Measurements from ENCODE around the gene SOX5.

Gene SOX5

DNA sequence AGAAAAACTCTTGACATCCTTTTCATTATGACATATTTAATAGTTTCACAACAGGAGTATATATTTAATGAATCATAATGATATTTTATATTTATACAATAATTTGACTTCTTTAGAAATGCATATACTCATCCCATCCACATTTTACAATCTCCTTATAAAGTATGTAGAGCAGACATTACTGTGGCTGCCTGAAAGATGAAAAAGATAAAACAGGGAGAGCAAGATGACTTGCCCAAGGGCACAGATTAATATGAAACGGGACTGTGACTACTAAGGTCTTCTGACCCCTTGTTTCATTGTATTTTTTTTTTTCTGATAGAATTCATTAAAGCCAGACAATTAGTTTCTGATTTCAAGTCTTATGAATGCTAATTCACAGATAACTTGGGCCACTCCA is 293.6 kb downstream of the SOX5 start:
- Mint-ChIP-seq H3K36me3 (no peaks in the 10 kb centered on the region), H3K9me3 (no peaks in the 10 kb centered on the region), H3K27ac (no peak overlapping the region), H3K27me3 (no peaks in the 10 kb centered on the region), H3K4me3 (no peak overlapping the region), H3K4me1 (no peaks in the 10 kb centered on the region)
- ATAC-seq (ENCODE audit: low read depth) (no peak), DNase-seq (ENCODE audit: low spot score in 2 of 2) (no peak)

DNA sequence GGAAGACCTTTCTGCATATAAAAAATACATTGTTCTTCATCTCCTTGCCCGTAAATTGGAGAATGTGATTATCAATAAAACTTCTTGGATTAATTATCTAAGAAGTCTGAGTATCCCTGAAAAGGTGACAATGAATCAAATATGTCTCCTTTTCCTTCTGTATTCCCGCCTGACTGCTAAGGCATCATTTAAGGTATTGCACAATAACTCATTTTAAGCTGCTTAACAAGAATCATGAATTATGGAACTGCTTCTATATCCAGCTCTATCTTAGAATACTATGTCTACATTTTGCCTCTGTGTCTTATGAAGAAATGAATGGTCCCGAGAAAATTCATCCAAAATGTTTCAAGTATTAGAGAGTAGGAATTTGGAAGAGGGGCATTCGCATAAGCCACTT is 294.4 kb downstream of the SOX5 start:
- no peaks in the 10 kb centered on the region for H3K4me1 Mint-ChIP-seq
- no peak overlapping the region for H3K27ac Mint-ChIP-seq
- DNase-seq (ENCODE audit: low spot score in 2 of 2), result no peak
- H3K27me3 Mint-ChIP-seq, result no peaks in the 10 kb centered on the region
- no peaks in the 10 kb centered on the region for H3K36me3 Mint-ChIP-seq
- no peak overlapping the region for H3K4me3 Mint-ChIP-seq
- no peak for ATAC-seq (ENCODE audit: low read depth)
- H3K9me3 Mint-ChIP-seq, result no peaks in the 10 kb centered on the region

DNA sequence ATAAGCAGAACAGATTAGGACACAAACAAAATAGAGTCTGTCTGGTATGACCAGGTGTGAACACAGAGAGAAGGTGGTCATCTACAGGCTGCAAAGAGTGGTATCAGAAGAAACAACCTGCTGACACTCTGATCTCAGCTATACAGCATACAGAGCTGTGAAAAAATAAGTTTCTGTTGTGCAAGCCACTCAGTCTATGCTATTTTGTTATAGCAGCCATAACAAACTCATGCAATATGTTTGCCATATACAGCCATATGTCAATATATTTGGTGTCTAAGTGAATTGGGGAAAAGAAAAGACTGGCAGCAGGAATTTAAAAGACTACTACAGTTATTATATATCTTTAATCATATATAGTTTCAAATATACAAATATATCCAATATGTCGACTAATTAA is 300.9 kb downstream of the SOX5 start:
- H3K4me1 Mint-ChIP-seq, result no peaks in the 10 kb centered on the region
- ATAC-seq (ENCODE audit: low read depth) (no peak), DNase-seq (ENCODE audit: low spot score in 2 of 2) (no peak)
- no peaks in the 10 kb centered on the region for H3K27me3 Mint-ChIP-seq
- H3K36me3 Mint-ChIP-seq, result peaks cover 2% of the 10 kb centered on the region
- no peak overlapping the region for H3K4me3 Mint-ChIP-seq
- H3K9me3 Mint-ChIP-seq, result no peaks in the 10 kb centered on the region
- H3K27ac Mint-ChIP-seq, result no peak overlapping the region

DNA sequence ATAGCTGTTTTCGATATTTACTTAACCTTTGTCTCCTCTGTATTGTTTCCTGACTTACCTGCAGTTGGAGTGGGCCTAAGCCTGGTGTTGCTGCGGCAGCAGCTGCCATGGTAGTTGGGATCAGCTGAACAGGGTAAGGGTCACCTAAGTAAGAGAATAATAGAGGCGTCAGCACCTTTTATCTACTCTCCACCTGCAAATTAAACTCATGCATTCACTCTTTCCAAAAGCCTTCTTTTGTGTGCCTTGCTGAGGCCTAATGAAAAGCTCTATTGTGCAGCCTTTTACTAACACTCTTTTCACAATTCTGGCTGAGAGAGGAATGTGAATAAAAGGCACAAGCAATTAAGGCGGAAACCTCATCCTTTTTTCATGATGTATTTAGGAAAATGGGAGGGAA is 308.7 kb downstream of the SOX5 start:
- no peaks in the 10 kb centered on the region for H3K27me3 Mint-ChIP-seq
- no peak overlapping the region for H3K27ac Mint-ChIP-seq
- ATAC-seq (ENCODE audit: low read depth) (no peak), DNase-seq (ENCODE audit: low spot score in 2 of 2) (no peak)
- no peaks in the 10 kb centered on the region for H3K4me1 Mint-ChIP-seq
- peaks cover 2% of the 10 kb centered on the region for H3K36me3 Mint-ChIP-seq
- H3K9me3 Mint-ChIP-seq, result peaks cover 4% of the 10 kb centered on the region
- H3K4me3 Mint-ChIP-seq, result no peak overlapping the region

DNA sequence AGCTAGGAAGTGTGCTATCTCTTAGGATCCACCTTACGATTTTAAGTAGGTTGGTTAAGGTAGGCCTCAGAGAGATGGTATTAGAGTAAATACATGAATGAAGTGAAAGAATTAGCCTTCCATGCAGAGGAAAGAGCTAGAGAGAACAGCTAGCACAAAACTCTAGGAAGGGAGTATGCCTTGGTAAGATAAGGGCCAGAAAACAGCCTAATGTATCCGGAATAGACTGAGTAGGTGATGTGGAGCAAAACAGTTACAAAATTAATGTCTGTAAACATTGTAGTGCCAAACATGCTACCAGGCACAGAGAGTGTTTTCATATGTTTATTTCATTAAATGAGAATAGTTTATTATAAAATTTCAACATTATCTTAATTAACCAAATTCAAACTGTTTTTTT is 315.1 kb downstream of the SOX5 start:
- Mint-ChIP-seq H3K36me3 (no peaks in the 10 kb centered on the region), H3K4me3 (no peak overlapping the region), H3K27me3 (no peaks in the 10 kb centered on the region), H3K9me3 (peaks cover 1% of the 10 kb centered on the region), H3K27ac (no peak overlapping the region), H3K4me1 (peaks cover 2% of the 10 kb centered on the region)
- DNase-seq (ENCODE audit: low spot score in 2 of 2), result no peak
- ATAC-seq (ENCODE audit: low read depth), result no peak

DNA sequence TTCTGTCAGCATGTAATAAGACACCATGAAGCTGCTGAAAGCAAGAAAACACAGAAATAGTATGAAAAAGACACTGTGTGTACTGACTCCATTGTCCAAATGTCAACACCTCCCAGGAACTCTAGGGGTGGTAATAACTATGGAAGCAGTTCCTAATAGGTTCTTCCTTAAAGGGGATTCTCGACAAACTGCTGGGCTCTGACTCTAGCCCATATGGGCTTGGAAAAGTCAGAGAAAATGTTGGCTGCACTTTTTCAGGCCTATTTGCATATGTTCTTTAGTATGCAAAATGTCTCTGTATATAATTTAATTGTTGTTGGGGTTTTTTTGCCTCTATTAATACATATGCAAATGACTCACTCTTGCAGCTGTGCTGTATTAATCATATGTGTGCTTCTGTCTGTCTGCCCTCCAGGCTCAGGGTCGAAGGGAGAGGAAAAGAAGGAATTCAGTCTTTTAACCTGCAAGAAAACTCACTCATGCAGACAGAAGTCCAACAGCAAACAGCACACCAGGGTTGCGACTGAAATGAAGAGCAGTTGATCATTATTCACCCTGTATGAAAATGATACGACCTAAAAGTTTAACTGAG is 317.6 kb downstream of the SOX5 start:
- Mint-ChIP-seq H3K27me3 (no peaks in the 10 kb centered on the region), H3K27ac (no peak overlapping the region)
- no peak for DNase-seq (ENCODE audit: low spot score in 2 of 2)

DNA sequence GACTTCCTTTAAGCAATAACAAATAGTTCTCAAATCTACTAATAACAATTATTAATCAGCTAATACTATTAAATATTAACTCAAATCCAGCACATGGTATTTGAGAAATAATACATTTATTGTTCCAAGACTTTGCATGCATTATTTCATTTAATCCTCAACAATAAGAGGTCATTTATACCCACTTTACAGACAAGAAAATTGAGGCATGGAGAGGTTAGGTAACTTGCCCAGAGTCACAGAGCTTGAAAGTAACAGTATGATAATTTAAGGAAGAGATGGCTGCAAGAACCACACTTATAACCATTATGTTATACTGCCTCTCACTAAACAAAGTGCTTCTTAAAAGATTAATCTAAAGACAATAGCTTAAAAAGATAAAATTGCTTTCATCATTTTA is 318.9 kb downstream of the SOX5 start:
- no peak overlapping the region for H3K4me3 Mint-ChIP-seq
- DNase-seq (ENCODE audit: low spot score in 2 of 2) (no peak), ATAC-seq (ENCODE audit: low read depth) (no peak)
- no peaks in the 10 kb centered on the region for H3K9me3 Mint-ChIP-seq
- no peak overlapping the region for H3K27ac Mint-ChIP-seq
- H3K4me1 Mint-ChIP-seq, result peaks cover 2% of the 10 kb centered on the region
- no peaks in the 10 kb centered on the region for H3K27me3 Mint-ChIP-seq
- no peaks in the 10 kb centered on the region for H3K36me3 Mint-ChIP-seq

More for the DNA sequence above, 317.6 kb downstream of the SOX5 start:
- peak; percentile 27 for ATAC-seq (ENCODE audit: low read depth)
- Mint-ChIP-seq H3K36me3 (no peaks in the 10 kb centered on the region), H3K4me1 (peaks cover 2% of the 10 kb centered on the region), H3K4me3 (no peak overlapping the region), H3K9me3 (peaks cover 1% of the 10 kb centered on the region)

DNA sequence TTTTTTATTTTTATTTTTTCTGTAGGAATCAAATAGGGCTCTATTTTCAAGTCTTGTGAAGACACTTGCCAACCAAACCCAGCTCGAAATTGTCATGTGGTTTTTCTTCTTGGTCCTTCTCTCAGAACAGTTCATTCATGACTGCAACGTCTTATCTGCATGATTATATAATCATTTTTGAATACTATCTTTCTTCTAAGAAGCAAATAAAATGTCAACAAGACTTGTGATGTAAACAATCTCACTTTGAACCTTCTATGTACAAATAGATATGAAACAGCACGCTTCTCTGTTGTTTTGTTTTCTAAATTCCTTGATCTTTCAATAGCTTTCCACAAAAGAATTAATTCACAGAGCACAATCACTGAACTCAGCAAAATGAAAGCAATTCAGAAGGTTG is 320.7 kb downstream of the SOX5 start:
- no peaks in the 10 kb centered on the region for H3K27me3 Mint-ChIP-seq
- no peak overlapping the region for H3K27ac Mint-ChIP-seq
- ATAC-seq (ENCODE audit: low read depth) (no peak), DNase-seq (ENCODE audit: low spot score in 2 of 2) (no peak)
- no peak overlapping the region for H3K4me3 Mint-ChIP-seq
- H3K4me1 Mint-ChIP-seq, result peaks cover 2% of the 10 kb centered on the region
- peaks cover 2% of the 10 kb centered on the region for H3K36me3 Mint-ChIP-seq
- H3K9me3 Mint-ChIP-seq, result peaks cover 1% of the 10 kb centered on the region

DNA sequence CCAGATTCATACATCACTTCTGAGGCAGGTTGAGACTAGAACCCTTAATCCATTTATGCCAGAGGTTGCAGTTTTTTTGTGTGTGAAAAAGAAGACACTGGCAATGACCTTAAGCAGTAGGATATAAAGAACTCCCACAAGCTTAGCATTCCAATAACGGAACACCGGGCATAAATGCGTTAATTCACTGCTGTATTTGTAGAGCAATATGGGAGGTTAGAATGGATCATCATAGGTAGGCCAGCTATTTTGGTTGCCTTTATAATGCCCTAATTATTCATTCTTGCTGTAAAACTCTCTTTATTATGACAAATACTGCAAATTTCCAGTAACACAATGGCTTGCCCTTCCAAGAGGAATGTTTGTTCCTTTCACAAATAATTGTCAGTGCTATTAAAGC is 322.7 kb downstream of the SOX5 start:
- Mint-ChIP-seq H3K36me3 (peaks cover 2% of the 10 kb centered on the region), H3K27me3 (no peaks in the 10 kb centered on the region), H3K9me3 (peaks cover 1% of the 10 kb centered on the region), H3K4me3 (no peak overlapping the region), H3K4me1 (no peaks in the 10 kb centered on the region), H3K27ac (no peak overlapping the region)
- no peak for ATAC-seq (ENCODE audit: low read depth)
- no peak for DNase-seq (ENCODE audit: low spot score in 2 of 2)

DNA sequence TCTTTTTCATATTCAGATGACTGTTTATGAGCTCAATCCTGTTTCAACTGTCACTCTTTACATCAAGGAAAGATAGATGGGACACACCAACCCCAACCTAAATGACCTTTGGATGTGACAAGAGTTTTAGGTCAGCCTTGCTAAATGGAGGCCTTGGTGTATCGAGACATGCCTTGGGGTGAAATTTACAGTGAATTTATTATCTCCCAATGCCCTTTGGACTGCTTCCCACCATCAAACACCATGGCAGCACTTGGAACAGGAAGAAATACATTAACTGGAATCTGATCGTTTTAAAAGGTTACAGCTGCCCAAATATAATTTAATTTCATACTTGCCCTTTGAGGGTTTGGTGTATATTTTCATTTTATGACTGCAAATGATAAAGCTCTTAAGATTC is 327.6 kb downstream of the SOX5 start:
- ATAC-seq (ENCODE audit: low read depth) (no peak), DNase-seq (ENCODE audit: low spot score in 2 of 2) (no peak)
- Mint-ChIP-seq H3K36me3 (peaks cover 2% of the 10 kb centered on the region), H3K4me1 (peaks cover 3% of the 10 kb centered on the region), H3K27me3 (no peaks in the 10 kb centered on the region), H3K9me3 (peaks cover 1% of the 10 kb centered on the region), H3K4me3 (no peak overlapping the region), H3K27ac (no peak overlapping the region)

DNA sequence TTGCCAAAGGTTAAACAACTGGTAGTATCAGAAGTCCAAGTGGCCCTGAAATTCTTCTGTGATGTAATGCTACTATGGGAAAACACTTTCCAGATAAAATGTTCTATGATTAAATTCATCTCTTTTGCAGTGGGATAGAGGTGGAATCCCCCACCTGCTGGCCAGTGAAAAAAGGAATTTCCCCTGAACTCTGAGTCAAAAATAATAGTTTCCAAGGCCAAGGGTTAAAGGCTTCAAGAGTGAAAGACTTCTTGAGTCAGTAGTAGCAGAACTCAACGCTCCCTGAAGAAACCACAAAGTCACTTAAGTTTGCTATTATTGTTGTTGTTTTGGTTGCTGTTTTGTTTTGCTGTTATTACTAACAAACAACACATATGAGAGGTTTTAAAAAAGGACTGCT is 330.8 kb downstream of the SOX5 start:
- peaks cover 3% of the 10 kb centered on the region for H3K9me3 Mint-ChIP-seq
- H3K4me3 Mint-ChIP-seq, result no peak overlapping the region
- no peaks in the 10 kb centered on the region for H3K27me3 Mint-ChIP-seq

DNA sequence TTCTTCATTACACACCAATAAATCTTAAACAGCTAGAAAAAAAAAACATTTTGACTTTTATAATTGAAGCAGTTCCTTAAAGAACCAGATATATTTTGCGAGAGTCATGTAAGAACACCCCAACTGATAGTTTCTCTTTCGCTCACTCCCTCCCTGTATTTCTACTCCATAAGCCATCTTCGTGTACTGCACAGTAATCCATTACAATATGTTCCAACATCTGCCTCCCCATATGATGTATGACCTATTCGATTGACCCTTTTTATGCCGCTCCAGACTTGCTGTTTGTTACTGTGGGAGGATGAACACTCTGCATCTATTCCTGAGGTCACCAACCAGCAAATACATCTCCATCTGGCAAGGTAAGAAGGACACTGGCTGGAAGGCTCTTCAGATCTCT is 331.7 kb downstream of the SOX5 start:
- Mint-ChIP-seq H3K27me3 (no peaks in the 10 kb centered on the region), H3K9me3 (peaks cover 3% of the 10 kb centered on the region), H3K4me1 (peaks cover 3% of the 10 kb centered on the region), H3K36me3 (peaks cover 4% of the 10 kb centered on the region), H3K27ac (no peak overlapping the region), H3K4me3 (no peak overlapping the region)
- ATAC-seq (ENCODE audit: low read depth) (no peak), DNase-seq (ENCODE audit: low spot score in 2 of 2) (no peak)

More for the DNA sequence above, 330.8 kb downstream of the SOX5 start:
- Mint-ChIP-seq H3K4me1 (peaks cover 3% of the 10 kb centered on the region), H3K27ac (no peak overlapping the region), H3K36me3 (peaks cover 4% of the 10 kb centered on the region)
- DNase-seq (ENCODE audit: low spot score in 2 of 2) (no peak), ATAC-seq (ENCODE audit: low read depth) (no peak)

DNA sequence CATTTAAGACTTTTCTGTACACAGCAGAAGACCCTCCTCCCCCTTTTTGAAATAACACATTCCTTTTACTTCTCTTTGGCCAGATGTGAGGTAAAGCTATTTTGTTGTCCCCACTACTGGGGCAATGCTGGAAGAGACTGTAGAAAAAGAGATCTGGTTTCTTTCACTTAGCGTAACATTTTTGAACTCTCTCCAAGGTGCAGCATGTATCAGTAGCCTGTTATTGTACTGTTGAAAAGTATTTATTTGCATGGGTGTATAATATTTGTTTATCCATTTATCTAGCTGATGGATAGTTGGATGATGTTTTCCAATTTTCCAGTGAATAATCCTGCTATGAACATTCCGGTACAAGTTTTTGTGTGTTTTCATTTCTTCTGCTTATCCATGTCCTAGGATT is 335.2 kb downstream of the SOX5 start:
- Mint-ChIP-seq H3K27me3 (no peaks in the 10 kb centered on the region), H3K27ac (no peak overlapping the region), H3K9me3 (peaks cover 3% of the 10 kb centered on the region), H3K4me3 (no peak overlapping the region), H3K4me1 (peaks cover 3% of the 10 kb centered on the region), H3K36me3 (peaks cover 4% of the 10 kb centered on the region)
- DNase-seq (ENCODE audit: low spot score in 2 of 2), result no peak
- ATAC-seq (ENCODE audit: low read depth), result no peak

DNA sequence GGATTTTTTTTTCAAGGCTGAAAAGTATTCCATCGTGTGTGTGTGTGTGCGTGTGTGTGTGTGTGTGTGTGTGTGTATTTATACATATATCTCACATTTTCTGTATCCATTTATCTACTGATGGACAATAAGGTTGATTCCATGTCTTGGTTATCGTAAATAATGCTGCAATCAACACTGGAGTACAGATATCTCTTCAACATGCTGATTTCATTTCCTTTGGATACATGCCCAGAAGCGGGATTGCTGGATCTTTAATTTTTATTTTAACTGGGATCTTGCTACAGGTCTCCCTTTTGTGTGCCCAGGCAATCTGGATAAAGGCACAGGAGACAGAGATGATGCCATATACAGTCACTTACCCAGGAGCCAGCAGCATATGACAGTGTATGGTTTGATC is 338.1 kb downstream of the SOX5 start:
- no peak overlapping the region for H3K4me3 Mint-ChIP-seq
- H3K27ac Mint-ChIP-seq, result no peak overlapping the region
- H3K4me1 Mint-ChIP-seq, result no peaks in the 10 kb centered on the region
- no peaks in the 10 kb centered on the region for H3K27me3 Mint-ChIP-seq
- peaks cover 2% of the 10 kb centered on the region for H3K36me3 Mint-ChIP-seq
- no peak for DNase-seq (ENCODE audit: low spot score in 2 of 2)
- no peak for ATAC-seq (ENCODE audit: low read depth)
- peaks cover 5% of the 10 kb centered on the region for H3K9me3 Mint-ChIP-seq

DNA sequence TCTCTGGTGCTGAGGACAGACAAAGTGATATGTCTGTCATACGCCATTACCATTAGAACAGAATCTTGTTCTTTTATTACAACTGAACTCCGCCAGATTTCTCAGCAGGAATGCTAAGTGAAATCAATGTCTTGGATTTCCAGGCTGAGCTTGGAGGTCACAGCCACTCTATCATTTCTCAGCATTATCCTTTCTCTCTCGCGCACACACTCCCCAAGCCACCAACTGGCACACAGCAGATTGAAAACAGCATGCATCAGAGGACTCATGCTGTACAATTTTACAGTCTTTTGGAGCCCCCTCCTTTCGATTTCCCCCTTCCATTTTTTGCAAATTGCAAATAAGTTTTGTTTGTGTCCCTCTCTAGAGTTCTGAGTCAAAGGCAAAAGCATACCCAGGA is 348.6 kb downstream of the SOX5 start:
- H3K9me3 Mint-ChIP-seq, result peaks cover 11% of the 10 kb centered on the region
- no peak overlapping the region for H3K27ac Mint-ChIP-seq
- no peak for DNase-seq (ENCODE audit: low spot score in 2 of 2)
- H3K36me3 Mint-ChIP-seq, result peaks cover 10% of the 10 kb centered on the region
- ATAC-seq (ENCODE audit: low read depth), result no peak
- no peaks in the 10 kb centered on the region for H3K4me1 Mint-ChIP-seq
- no peaks in the 10 kb centered on the region for H3K27me3 Mint-ChIP-seq
- H3K4me3 Mint-ChIP-seq, result no peak overlapping the region

Data from memory B cell (primary cell).